Peyer's patch (tissue), 4 donors: ENCODE measurements around the gene LAMC1. TPM values are rescaled to one million over a fixed set of nuclear protein-coding genes. Genes with fewer than 3 reads are reported as not detected.

Experiments
- DNase-seq, 3 donors: peaks; one replicate each; pipeline ENCODE4 v3.0.0-alpha.2; 2017 to 2019
- H3K27ac ChIP-seq, 4 donors: fragments of 200-600 bp; sonication (generic); one replicate each; pipeline ENCODE4 v1.5.1; 2016 to 2019
- H3K27me3 ChIP-seq, 2 donors: fragments of 200-600 bp; sonication (generic); one replicate each; pipeline ENCODE4 v1.5.1; 2019
- H3K36me3 ChIP-seq, 3 donors: fragments of 200-600 bp; sonication (generic); one replicate each; pipeline ENCODE4 v1.5.1; 2016 to 2019
- H3K4me1 ChIP-seq, 4 donors: fragments of 200-600 bp; sonication (generic); one replicate each; pipeline ENCODE4 v1.5.1; 2016 to 2019
- H3K4me3 ChIP-seq, 4 donors: fragments of 200-600 bp; sonication (generic); 1 replicate in 3 of 4; 2 replicates in 1 of 4; pipeline ENCODE4 v1.5.1; 2016 to 2019; ENCODE audit warnings: mild to moderate bottlenecking in 1 of 4
- H3K9me3 ChIP-seq, 4 donors: fragments of 200-600 bp; sonication (generic); one replicate each; pipeline ENCODE4 v1.5.1; 2016 to 2019; ENCODE audit warnings: mild to moderate bottlenecking in 1 of 4
- POLR2A ChIP-seq, 2 donors: fragments of 450-650 bp; IDR thresholded peaks; one replicate each; pipeline ENCODE4 v1.5.1; 2017; ENCODE audit warnings: antibody characterized with exemption in 2 of 2, mild to moderate bottlenecking in 2 of 2, moderate library complexity in 2 of 2
- total RNA-seq, 4 donors: library from RNA; depleted of rRNA; stranded (reverse); fragments of >200 nt; gene quantifications; one replicate each; pipeline ENCODE4 v1.1.0, GENCODE V29; 2016
- TF ChIP-seq, protein P1 (sequence below), 6 experiments: fragments of 450-650 bp in 4 of 6; fragments of 200-600 bp in 2 of 6; sonication (generic) in 1 of 6; IDR thresholded peaks; one replicate each; pipeline ENCODE4 v1.5.1; 2017 to 2019; ENCODE audit warnings: antibody characterized with exemption in 6 of 6, mild to moderate bottlenecking in 3 of 6, moderate library complexity in 1 of 6

The LAMC1 gene
- total RNA-seq, 4 donors from 2014 or later, result 46.4 to 291 (median 121) TPM

DNA sequence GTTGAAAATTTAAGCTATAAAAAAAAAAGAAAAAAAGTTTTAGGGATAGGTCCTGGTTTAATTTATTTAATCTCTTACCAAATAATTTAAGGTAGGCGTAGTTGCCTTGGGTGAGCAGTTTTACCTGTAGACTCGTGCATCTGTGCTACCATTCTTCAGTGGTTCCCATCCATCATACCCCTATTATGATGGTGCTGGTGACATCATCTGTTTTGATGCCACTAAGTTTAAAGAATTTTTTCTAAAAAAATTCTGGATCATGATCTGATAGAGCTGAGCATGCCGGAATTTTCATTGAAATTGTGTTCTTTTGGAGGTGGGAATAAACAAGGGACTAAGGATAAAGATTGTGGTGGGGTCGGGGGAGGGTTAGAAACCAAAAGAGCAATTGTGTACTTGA, 15.7 kb downstream of the LAMC1 start:
- no peak for DNase-seq
- Histone ChIP-seq H3K27me3 (no peaks in the 10 kb centered on the region), H3K4me1 (peaks cover 0 to 7% (median 0%) of the 10 kb centered on the region in 4 donors), H3K27ac (no peak overlapping the region), H3K36me3 (no peaks in the 10 kb centered on the region), H3K9me3 (no peaks in the 10 kb centered on the region), H3K4me3 (no peak overlapping the region)
- no peak for TF ChIP-seq POLR2A (IDR thresholded peaks at IDR 0.05)
- TF ChIP-seq, protein P1, sequence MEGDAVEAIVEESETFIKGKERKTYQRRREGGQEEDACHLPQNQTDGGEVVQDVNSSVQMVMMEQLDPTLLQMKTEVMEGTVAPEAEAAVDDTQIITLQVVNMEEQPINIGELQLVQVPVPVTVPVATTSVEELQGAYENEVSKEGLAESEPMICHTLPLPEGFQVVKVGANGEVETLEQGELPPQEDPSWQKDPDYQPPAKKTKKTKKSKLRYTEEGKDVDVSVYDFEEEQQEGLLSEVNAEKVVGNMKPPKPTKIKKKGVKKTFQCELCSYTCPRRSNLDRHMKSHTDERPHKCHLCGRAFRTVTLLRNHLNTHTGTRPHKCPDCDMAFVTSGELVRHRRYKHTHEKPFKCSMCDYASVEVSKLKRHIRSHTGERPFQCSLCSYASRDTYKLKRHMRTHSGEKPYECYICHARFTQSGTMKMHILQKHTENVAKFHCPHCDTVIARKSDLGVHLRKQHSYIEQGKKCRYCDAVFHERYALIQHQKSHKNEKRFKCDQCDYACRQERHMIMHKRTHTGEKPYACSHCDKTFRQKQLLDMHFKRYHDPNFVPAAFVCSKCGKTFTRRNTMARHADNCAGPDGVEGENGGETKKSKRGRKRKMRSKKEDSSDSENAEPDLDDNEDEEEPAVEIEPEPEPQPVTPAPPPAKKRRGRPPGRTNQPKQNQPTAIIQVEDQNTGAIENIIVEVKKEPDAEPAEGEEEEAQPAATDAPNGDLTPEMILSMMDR (IDR thresholded peaks at IDR 0.05), result no peak

DNA sequence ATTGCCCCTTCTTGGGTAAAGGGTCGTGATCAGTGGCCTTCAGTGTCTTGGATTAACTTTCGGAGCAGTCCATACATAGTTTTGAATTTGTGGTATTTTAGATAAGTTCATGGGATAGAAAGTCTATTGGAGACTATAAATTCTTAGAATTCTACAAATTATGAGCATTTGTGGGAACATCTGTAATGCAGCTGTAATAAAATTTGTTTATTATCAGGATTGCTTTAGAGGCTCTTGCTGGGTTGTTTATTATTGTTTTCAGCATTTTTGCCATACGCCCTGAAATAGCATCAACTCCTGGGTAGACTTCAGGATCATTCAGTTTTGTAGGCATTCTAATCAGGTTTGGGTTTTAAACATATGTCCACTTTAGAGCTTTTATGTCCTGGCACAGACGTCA, 16.1 kb downstream of the LAMC1 start:
- no peak overlapping the region for H3K4me3 ChIP-seq
- no peak for DNase-seq
- H3K27ac ChIP-seq, result peak overlapping the region in 1 of 4 donors; percentile 21
- no peaks in the 10 kb centered on the region for H3K27me3 ChIP-seq
- H3K9me3 ChIP-seq, result no peaks in the 10 kb centered on the region
- H3K36me3 ChIP-seq, result no peaks in the 10 kb centered on the region
- TF ChIP-seq, protein P1 (IDR thresholded peaks at IDR 0.05), result no peak
- no peak for TF ChIP-seq POLR2A (IDR thresholded peaks at IDR 0.05)
- H3K4me1 ChIP-seq, result peaks cover 0 to 7% (median 0%) of the 10 kb centered on the region in 4 donors

DNA sequence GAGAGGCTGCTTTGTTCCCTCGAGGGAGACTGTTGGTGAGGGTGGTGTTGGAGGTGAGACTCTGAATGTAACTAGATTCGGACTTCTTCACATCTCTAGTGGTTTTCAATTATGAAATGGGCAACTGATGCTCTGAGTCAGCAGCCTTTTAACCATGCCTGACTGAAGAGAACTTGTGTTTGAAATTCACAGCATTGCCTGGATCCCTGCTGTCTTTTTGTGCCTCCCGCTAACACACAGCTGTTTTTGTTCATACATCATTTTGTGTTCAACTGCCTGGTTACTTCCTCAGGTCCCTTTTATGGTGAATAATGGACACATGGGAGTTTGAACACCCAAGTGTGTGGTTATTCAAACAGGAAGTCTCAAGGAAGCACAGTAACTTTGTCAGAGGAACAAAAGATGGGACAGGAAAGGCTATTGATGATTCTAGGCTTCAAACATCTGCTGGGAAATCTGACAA, 16.8 kb downstream of the LAMC1 start:
- no peaks in the 10 kb centered on the region for H3K27me3 ChIP-seq
- peaks cover 0 to 7% (median 0%) of the 10 kb centered on the region in 4 donors for H3K4me1 ChIP-seq
- DNase-seq, result no peak
- no peak for TF ChIP-seq POLR2A (IDR thresholded peaks at IDR 0.05)
- TF ChIP-seq, protein P1 (IDR thresholded peaks at IDR 0.05), result no peak
- peak overlapping the region in 1 of 4 donors; percentile 21 for H3K27ac ChIP-seq
- no peak overlapping the region for H3K4me3 ChIP-seq
- no peaks in the 10 kb centered on the region for H3K36me3 ChIP-seq
- H3K9me3 ChIP-seq, result no peaks in the 10 kb centered on the region

DNA sequence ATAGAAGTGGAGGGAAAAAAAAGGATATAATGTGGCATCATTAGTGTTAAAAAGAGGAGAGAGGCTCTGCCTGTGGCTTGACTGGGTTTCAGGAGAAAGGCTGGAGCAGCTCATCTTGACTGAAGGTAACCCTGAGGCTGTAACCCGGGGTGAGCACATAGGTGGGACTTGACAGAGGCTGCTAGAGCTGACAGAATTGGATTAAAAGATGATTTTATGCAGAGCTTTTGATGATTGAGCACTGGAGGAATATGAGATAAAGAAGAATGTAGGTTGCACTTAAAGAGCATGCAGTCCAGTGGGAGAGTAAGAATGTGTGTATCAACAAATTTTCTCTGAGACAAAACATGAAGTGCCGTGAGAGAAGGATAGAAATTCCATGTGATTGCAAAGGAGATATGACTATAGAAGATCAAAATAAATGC, 17.3 kb downstream of the LAMC1 start:
- no peak overlapping the region for H3K4me3 ChIP-seq
- H3K36me3 ChIP-seq, result no peaks in the 10 kb centered on the region
- peaks cover 0 to 7% (median 0%) of the 10 kb centered on the region in 4 donors for H3K4me1 ChIP-seq
- no peak for TF ChIP-seq POLR2A (IDR thresholded peaks at IDR 0.05)
- TF ChIP-seq, protein P1 (IDR thresholded peaks at IDR 0.05), result no peak
- DNase-seq, result no peak
- no peaks in the 10 kb centered on the region for H3K9me3 ChIP-seq
- H3K27ac ChIP-seq, result peak overlapping the region in 1 of 4 donors; percentile 21
- no peaks in the 10 kb centered on the region for H3K27me3 ChIP-seq

DNA sequence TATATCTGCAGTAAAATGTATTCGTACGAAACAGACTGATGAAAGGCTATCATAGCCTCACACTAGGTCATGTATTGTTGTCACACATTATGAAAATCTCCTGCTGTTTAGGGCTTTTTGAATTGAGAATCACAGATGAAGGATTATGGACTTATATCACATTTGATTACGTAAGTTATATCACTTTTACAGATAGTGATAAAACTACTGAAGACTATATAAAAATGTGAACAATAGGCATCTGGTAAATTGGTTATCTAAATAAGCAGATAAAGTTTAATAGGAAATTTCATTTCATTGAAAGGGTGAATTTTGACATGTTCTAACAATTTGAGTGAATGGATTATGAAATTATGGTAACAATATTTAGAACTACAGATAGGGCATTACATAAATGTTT, 20.0 kb downstream of the LAMC1 start:
- no peak for TF ChIP-seq POLR2A (IDR thresholded peaks at IDR 0.05)
- TF ChIP-seq, protein P1 (IDR thresholded peaks at IDR 0.05), result no peak
- H3K4me1 ChIP-seq, result peaks cover 0 to 7% (median 0%) of the 10 kb centered on the region in 4 donors
- no peaks in the 10 kb centered on the region for H3K27me3 ChIP-seq
- DNase-seq, result no peak
- no peaks in the 10 kb centered on the region for H3K36me3 ChIP-seq
- no peak overlapping the region for H3K4me3 ChIP-seq
- no peak overlapping the region for H3K27ac ChIP-seq
- no peaks in the 10 kb centered on the region for H3K9me3 ChIP-seq
